HG02623 (cell line): ENCODE results near the gene ANKRD55.
"Not testable (repeated sequence)": the region's sequence is repeated elsewhere in the genome, so short reads cannot be mapped to it uniquely, and the experiment has no call there.

Experiments
- ATAC-seq: cut with Tn5 transposase; IDR thresholded peaks from one replicate; pipeline ENCODE4 v1.9.1; 2021; ENCODE audit warnings: moderate library complexity; ENCODE audit not compliant: unreplicated experiment

ANKRD55 gene

DNA sequence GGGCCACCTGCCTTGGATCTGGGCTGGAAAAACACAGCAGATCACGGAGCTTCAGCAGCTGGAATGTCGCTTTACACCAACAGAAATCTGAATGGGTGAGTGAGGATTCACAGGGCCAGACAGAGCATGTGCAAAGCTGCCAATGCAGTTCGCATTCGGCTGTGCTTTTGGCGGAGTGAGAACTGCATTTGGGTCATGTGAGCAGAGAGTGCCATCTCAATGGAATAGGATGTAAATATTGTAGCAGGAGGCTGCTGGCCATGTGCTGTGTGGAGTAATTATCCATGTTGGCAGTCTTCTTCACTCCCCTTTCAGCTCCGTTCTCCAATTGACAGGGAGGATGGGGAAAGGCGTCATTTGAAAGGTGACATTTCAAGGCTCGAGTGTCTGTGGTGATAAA, at the start of gene ANKRD55:
ANKRD55 (minus strand) TSS at position 101 of the 400 bp plus-strand sequence. CDS start 417 bp downstream, outside the sequence.
- ATAC-seq: no peak

GRCh38 chr5:56282216-56282615, 49.1 kb upstream of the ANKRD55 start:
- no peak for ATAC-seq

DNA sequence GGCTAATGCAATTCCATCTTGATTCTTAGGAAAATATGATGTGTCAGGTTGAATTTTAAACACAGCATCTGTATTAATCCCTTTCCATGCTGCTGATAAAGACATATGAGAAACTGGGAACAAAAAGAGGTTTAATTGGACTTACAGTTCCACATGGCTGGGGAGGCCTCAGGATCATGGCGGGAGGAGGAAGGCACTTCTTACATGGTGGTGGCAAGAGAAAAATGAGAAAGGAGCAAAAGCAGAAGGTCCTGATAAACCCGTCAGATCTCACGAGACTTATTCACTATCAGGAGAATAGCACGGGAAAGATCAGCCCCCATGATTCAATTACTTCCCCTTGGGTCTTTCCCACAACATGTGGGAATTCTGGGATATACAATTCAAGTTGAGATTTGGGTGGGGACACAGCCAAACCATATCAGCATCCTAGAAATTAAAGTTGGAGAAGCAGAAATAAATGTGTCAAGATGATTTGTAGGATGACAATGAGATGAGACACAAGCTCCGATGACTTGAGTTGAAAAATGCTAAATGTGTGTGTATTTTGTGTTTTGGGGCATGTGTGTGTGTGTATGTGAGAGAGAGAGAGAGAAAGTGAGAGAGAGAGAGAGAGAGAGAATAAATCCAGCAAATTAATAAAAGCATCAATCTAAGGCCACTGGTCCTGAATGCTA, 48.5 kb upstream of the ANKRD55 start:
- no peak for ATAC-seq

GRCh38 chr5:56279979-56280378, 46.8 kb upstream of the ANKRD55 start:
- no peak for ATAC-seq

DNA sequence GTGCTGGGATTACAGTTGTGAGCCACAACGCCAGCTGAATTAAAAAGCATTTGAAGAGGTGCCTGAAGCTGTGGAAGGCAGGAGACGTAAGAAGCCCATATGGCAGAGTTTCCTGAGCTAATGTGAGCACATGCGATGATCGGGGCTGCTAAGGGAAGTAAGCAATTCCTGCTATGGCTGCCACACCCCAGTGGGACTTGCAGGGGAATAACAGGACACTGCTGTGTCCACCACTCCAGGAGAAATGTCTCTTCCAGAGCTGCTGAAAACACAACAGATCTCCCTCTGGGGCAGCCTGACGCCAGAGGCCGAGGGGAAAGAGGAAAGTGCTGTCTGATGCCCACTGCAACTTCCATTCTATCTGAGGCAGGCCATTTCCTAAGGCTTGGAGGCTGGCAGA, 46.2 kb upstream of the ANKRD55 start:
- ATAC-seq: no peak

DNA sequence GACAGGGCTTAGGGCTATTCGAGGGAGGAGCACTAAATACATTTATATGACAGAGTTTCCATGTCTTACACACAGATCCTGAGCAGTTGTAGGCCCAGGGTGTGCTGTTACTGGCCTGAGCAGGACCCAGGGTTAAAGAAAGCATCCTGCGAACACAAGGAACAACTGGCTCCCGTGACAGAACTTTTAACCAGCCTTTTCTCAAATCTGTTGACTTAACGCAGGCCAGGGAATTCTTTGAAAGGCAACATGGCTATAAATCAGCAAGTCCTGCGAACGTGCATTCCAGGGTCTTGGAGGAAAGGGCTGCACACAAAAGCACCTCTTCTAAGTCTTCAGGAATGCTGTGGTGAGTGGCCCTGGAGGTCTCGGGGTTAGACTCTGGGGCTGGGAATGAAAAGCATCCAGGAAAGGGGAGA, 45.2 kb upstream of the ANKRD55 start:
- no peak for ATAC-seq

- no peak for ATAC-seq
Observed at GRCh38 chr5:56277573-56277972, 44.4 kb upstream of the ANKRD55 start.

DNA sequence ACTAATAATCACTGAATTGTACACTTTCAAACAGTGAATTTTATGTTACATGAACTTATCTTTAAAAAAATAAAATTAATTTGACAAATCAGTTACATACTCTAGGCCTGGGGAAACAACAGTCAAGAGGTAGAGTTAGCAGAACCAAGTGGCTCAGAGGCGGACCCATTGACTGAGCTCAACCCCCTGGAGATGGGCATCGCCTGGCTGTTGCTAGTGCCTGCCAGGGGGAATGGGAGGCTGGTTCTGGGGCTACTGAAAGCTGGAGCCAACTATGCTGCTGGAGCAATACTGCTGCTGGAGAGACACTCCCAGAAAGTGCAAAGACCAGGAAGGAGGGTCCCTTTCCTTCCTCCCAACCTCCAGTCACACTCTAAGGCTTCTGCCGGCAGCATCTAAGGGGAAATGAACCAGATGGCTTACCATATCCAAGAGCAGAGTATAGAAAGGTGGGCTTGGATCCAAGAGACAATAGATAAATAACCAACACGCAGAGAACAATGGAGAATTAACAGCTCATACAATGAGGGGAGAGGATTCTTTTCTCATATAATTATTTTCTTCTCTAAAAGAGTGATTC, 40.3 kb upstream of the ANKRD55 start:
- ATAC-seq: no peak

DNA sequence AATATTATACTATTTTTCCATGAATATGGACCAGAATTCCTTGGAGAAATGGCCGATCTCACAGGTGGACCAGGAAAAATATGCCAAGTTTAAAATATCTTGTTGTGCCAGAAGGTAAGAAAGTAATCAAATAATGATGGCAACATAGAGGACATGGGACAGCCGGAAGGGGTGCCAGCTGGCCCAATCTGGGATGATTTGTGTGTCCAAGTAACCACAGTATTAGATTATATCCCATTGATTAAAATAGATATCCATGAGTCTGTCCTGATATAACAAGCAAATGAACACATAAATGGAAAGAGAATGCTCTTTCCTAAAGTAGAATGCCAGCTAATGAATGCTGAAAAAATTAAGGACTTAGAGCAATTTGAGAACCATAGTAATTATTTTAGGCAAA, 39.6 kb upstream of the ANKRD55 start:
- no peak for ATAC-seq

DNA sequence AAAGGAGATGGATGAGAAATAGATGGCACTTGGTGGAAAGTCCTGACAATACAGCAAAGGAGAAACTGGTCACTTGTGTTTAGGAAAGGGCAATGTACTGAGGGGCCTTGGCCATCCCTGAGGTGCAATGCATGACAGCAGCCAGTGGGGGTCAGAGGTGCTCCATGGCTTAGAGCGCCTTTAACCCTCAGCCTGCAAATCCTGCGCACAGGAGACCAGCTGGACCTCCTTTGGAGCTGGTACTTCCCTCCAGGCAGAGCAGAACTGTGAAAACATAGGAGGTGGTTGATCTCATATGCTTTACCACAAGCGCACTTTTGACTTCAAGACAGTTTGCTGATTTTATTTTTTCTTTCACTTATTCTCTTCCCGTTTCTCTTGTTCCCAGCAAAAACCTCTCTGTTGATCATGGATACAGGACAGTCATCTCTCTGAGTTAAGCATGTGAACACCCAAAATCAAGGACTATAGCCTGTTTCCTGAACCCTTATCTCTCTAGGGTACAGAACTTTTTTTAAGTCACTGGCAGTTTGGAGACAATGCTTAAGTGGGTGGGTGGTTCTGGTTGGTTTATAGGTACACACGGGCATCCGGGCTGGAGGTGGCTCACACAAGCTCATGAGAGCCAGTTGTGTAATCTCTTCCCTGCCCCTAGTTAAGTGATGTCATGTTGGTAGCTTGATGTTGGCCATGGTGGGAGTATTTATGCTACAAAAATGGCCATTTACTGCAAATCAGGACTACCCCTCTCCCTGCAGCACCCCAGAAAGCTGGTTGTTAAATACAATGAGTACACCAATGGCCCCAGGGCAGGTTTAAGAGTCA, 37.6 kb upstream of the ANKRD55 start:
- peak; percentile 88 for ATAC-seq

DNA sequence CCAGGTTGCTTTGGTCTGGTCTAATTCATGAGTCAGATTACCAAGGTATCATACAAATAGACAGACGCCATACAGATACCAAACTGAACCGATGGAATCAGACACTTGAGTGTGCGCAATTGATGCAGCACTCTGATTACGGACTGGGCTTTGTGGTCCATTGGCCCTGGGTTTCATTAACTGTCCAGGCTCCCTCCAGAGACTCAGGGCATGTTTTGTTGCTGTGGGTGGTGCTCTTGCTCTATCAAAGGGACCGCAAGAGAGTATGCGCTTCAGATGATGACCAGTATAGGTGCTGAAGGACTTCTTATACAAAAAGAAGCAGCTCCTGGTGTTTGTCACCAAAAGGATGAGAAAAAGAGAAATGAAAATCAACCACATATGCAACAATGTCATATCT, 36.9 kb upstream of the ANKRD55 start:
- ATAC-seq: no peak

DNA sequence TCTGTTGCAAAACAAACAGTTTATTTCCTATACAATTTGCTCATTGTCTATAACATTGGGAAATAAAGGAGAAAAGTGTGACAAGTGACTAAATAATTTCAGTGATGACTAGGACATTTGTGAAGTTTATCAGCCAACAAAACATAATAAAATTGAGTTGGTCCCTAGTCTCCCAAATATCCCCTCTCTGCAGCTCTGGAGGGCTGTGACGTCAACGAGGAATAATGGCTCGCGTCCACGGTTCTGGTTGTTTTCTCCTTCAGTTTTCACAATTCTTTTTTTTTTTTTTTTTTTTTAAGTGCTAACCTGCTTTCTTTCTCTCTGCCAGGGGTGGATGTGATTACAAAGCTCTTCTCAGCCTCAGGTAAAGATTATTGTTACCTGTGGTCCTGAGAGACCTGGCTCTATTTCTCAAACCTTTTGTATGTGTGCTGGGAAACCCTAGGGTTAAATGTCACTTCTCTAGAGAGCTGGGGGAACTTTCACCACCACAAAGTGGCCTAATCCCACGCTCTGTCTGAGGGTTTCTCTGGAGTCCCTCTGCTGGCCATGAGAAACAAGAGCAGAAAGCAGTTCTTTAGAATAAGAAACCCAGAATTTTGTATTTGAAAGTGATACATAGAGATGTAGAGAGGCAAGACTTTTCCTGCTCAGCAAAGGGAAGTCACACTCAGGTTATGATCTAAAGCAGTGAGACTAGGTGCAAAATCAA, 36.2 kb upstream of the ANKRD55 start:
- ATAC-seq: peak; percentile 41

GRCh38 chr5:56268707-56269106, 35.6 kb upstream of the ANKRD55 start:
- ATAC-seq: not testable (repeated sequence)

GRCh38 chr5:56267856-56268255, 34.7 kb upstream of the ANKRD55 start:
- no peak for ATAC-seq

DNA sequence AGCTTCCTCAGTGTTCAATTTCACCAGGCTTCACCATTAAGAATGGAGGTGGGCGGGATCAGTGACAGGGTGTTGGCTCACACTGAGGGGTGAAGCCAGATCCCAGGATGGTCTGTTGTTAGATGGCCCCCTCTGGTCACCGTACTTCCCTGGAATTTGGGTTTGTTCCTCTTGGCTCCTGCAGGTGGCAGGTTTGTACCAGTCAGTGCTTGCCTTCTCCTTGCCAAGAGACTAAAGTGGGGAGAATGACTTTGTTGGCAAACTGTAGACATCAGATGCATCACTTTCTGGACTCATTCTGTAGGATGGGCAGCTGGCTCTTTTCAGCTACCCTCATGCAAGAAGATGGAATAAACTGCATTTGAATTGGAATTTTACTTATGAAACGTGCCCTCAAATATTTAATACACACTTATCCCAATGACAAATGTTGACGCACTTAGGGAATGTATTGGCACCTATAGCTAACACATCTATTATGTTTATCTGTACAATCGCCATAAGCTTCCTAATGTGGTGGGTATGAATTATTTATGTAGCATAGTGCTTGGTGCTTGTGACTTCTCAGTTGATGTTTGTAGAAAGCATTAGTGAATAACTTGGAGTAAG, 31.4 kb upstream of the ANKRD55 start:
- no peak for ATAC-seq

- ATAC-seq: no peak
Observed at GRCh38 chr5:56262279-56262678, 29.1 kb upstream of the ANKRD55 start.

DNA sequence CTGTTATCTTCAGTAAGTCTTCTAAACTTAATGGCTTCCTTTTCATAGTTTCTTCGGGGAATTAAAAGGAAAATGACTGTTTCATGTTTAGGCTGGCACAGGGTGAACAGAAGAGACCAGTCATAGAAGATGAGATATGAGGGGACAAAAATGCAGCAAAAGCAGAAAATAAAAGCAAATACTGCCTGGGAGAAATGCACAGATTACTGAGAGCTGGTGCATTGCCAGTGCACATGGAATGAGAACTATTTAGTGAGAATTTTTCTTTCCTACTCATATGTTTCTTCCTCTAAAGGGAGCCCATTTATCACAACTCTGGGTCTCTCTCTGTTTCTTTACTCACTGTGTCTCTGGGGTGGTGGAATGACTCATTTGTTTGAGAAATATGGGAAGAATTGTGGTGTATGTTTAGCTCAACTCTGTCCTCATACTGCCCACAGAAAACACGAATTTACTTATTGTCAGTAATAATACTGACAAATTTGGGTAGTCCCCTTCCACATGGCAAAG, 25.9 kb upstream of the ANKRD55 start:
- ATAC-seq: no peak

DNA sequence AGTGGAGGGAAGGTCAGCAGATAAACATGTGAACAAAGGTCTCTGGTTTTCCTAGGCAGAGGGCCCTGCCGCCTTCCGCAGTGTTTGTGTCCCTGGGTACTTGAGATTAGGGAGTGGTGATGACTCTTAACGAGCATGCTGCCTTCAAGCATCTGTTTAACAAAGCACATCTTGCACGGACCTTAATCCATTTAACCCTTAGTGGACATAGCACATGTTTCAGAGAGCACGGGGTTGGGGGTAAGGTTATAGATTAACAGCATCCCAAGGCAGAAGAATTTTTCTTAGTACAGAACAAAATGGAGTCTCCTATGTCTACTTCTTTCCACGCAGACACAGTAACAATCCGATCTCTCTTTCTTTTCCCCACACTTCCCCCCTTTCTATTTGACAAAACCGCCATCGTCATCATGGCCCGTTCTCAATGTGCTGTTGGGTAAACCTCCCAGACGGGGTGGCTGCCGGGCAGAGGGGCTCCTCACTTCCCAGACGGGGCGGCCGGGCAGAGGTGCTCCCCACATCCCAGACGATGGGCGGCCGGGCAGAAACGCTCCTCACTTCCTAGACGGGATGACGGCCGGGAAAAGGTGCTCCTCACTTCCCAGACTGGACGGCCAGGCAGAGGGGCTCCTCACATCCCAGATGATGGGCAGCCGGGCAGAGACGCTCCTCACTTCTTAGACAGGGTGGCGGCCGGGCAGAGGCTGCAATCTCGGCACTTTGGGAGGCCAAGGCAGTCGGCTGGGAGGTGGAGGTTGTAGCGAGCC, 24.8 kb upstream of the ANKRD55 start:
- ATAC-seq: not testable (repeated sequence)

GRCh38 chr5:56257010-56257409, 23.9 kb upstream of the ANKRD55 start:
- ATAC-seq: no peak

GRCh38 chr5:56255502-56255901, 22.4 kb upstream of the ANKRD55 start:
- ATAC-seq: no peak
